A549 (cell line): Measurements from ENCODE around the gene PANK2.

Experiments
- CBX8 ChIP-seq: fragments of 200-600 bp; sonication (generic); IDR thresholded peaks from 2 replicates; pipeline ENCODE4 v1.6.1; 2016
- CTCF ChIP-seq: fragments of >200 bp; sonication (Bioruptor Twin); formaldehyde crosslinking; IDR thresholded peaks from 3 replicates; pipeline ENCODE4 v1.5.1; 2016
- EP300 ChIP-seq, 2 experiments: fragments of >200 bp; sonication (Bioruptor Twin); formaldehyde crosslinking; IDR thresholded peaks; 2 replicates in 1 of 2; 3 replicates in 1 of 2; pipeline ENCODE4 v1.6.1; 2016 to 2017
- PBX3 ChIP-seq: IDR thresholded peaks from 2 replicates; pipeline ENCODE4 v1.6.1; 2012
- PHF8 ChIP-seq: fragments of 200-600 bp; sonication (generic); IDR thresholded peaks from 2 replicates; pipeline ENCODE4 v1.6.1; 2016; ENCODE audit warnings: low read depth, mild to moderate bottlenecking, antibody characterized with exemption, moderate library complexity, borderline replicate concordance
- POLR2A ChIP-seq: IDR thresholded peaks from 2 replicates; pipeline ENCODE4 v1.6.1; 2012; ENCODE audit warnings: mild to moderate bottlenecking, low read length
- RNF2 ChIP-seq: fragments of 200-600 bp; sonication (generic); IDR thresholded peaks from 2 replicates; pipeline ENCODE4 v1.6.1; 2016; ENCODE audit warnings: low read depth, mild to moderate bottlenecking, antibody characterized with exemption, moderate library complexity, borderline replicate concordance
- SREBF2 ChIP-seq: fragments of 450-650 bp; IDR thresholded peaks from 2 replicates; pipeline ENCODE4 v1.6.1; 2014; ENCODE audit warnings: mild to moderate bottlenecking, moderate library complexity

- TF ChIP-seq SREBF2 (no peak), EP300 (IDR thresholded peaks at IDR 0.05) (no peak), CTCF (no peak), POLR2A (no peak), CBX8 (no peak), RNF2 (no peak), PBX3 (no peak), PHF8 (no peak)
Measured at GRCh38 chr20:3914446-3914845, 25.3 kb downstream of the PANK2 start.
